ENCODE results near the gene TEX22. TPM values are rescaled to one million over a fixed set of nuclear protein-coding genes. Genes with fewer than 3 reads are reported as not detected.
A peak's percentile ranks its signal among the peaks of the same experiment; 100 is the strongest.

The TEX22 gene
- total RNA-seq, 2 experiments from 2014 or later: 3.4 to 3.7 TPM

GRCh38 chr14:105369653-105370040 lies 28.7 kb upstream of the TEX22 start:
- DNase-seq (no peak), ATAC-seq (no peak)
- H3K27ac Mint-ChIP-seq: no peak overlapping the region
- no peaks in the 10 kb centered on the region for H3K9me3 Mint-ChIP-seq (ENCODE audit: low read depth)
- H3K36me3 Mint-ChIP-seq: no peaks in the 10 kb centered on the region
- H3K4me3 Mint-ChIP-seq: no peak overlapping the region
- no peaks in the 10 kb centered on the region for H3K27me3 Mint-ChIP-seq
- peaks cover 9% of the 10 kb centered on the region for H3K4me1 Mint-ChIP-seq
- CTCF ChIA-PET: interaction anchor here (0.7 to 7.2 kb wide), 9 partner anchors 15 to 187 kb away, joined by 3 to 111 read pairs (median 10); partner anchors contain the start of genes PACS2 and TEDC1

- ATAC-seq (no peak), DNase-seq (no peak)
- Mint-ChIP-seq H3K4me1 (peaks cover 20% of the 10 kb centered on the region), H3K36me3 (no peaks in the 10 kb centered on the region), H3K27me3 (no peaks in the 10 kb centered on the region), H3K9me3 (ENCODE audit: low read depth) (no peaks in the 10 kb centered on the region), H3K27ac (no peak overlapping the region), H3K4me3 (no peak overlapping the region)
- CTCF ChIA-PET: interaction anchor here (1.6 to 7.2 kb wide), 5 partner anchors 21 to 153 kb away, joined by 4 to 111 read pairs (median 8); partner anchors contain the start of genes TEDC1 and TEX22
These were observed 23.9 kb upstream of the TEX22 start for GRCh38 chr14:105374389-105374788.

- H3K27ac Mint-ChIP-seq: peak overlapping the region; percentile 76
These were observed 22.7 kb upstream of the TEX22 start for GRCh38 chr14:105375635-105376057.

GRCh38 chr14:105376521-105377440 lies 21.6 kb upstream of the TEX22 start:
- H3K4me3 Mint-ChIP-seq: no peak overlapping the region
- no peak overlapping the region for H3K27ac Mint-ChIP-seq
- H3K36me3 Mint-ChIP-seq: no peaks in the 10 kb centered on the region
- H3K27me3 Mint-ChIP-seq: no peaks in the 10 kb centered on the region
- H3K9me3 Mint-ChIP-seq (ENCODE audit: low read depth): no peaks in the 10 kb centered on the region
- H3K4me1 Mint-ChIP-seq: peaks cover 15% of the 10 kb centered on the region
- DNase-seq: no peak
- CTCF ChIA-PET: interaction anchor here (1.2 to 7.2 kb wide), 4 partner anchors 21 to 151 kb away, joined by 4 to 111 read pairs (median 11); partner anchors contain the start of genes TEDC1 and TEX22
- no peak for ATAC-seq

More at GRCh38 chr14:105375635-105376057, 22.7 kb upstream of the TEX22 start:
- Mint-ChIP-seq H3K4me1 (peaks cover 19% of the 10 kb centered on the region), H3K4me3 (no peak overlapping the region), H3K36me3 (no peaks in the 10 kb centered on the region), H3K9me3 (ENCODE audit: low read depth) (no peaks in the 10 kb centered on the region), H3K27me3 (no peaks in the 10 kb centered on the region)
- ATAC-seq (peak; percentile 69), DNase-seq (peak; percentile 72)
- CTCF ChIA-PET: interaction anchor here (0.8 to 7.2 kb wide), 6 partner anchors 12 to 152 kb away, joined by 3 to 111 read pairs (median 4); partner anchors contain the start of genes TEDC1 and TEX22

- H3K4me1 Mint-ChIP-seq: peaks cover 15% of the 10 kb centered on the region
- CTCF ChIA-PET: interaction anchor here (1.3 kb wide), 1 partner anchor 151 kb away, joined by 4 read pairs; no protein-coding TSS in a partner anchor
- no peaks in the 10 kb centered on the region for H3K36me3 Mint-ChIP-seq
These were observed 20.7 kb upstream of the TEX22 start for GRCh38 chr14:105377555-105378182.

GRCh38 chr14:105378199-105378598 lies 20.1 kb upstream of the TEX22 start:
- no peak for DNase-seq
- H3K4me1 Mint-ChIP-seq: peaks cover 15% of the 10 kb centered on the region
- H3K27me3 Mint-ChIP-seq: no peaks in the 10 kb centered on the region
- no peaks in the 10 kb centered on the region for H3K9me3 Mint-ChIP-seq (ENCODE audit: low read depth)
- no peaks in the 10 kb centered on the region for H3K36me3 Mint-ChIP-seq
- no peak overlapping the region for H3K4me3 Mint-ChIP-seq
- H3K27ac Mint-ChIP-seq: no peak overlapping the region
- CTCF ChIA-PET: no interaction called here
- ATAC-seq: no peak

More at GRCh38 chr14:105377555-105378182, 20.7 kb upstream of the TEX22 start:
- Mint-ChIP-seq H3K9me3 (ENCODE audit: low read depth) (no peaks in the 10 kb centered on the region), H3K27ac (no peak overlapping the region), H3K4me3 (no peak overlapping the region), H3K27me3 (no peaks in the 10 kb centered on the region)
- DNase-seq: no peak
- ATAC-seq: no peak

- DNase-seq (no peak), ATAC-seq (no peak)
- Mint-ChIP-seq H3K4me1 (peaks cover 15% of the 10 kb centered on the region), H3K27ac (no peak overlapping the region), H3K36me3 (no peaks in the 10 kb centered on the region), H3K27me3 (no peaks in the 10 kb centered on the region), H3K4me3 (no peak overlapping the region), H3K9me3 (ENCODE audit: low read depth) (no peaks in the 10 kb centered on the region)
- CTCF ChIA-PET: no interaction called here
These were observed 19.3 kb upstream of the TEX22 start for GRCh38 chr14:105378873-105379685.

- H3K36me3 Mint-ChIP-seq: no peaks in the 10 kb centered on the region
- no peaks in the 10 kb centered on the region for H3K9me3 Mint-ChIP-seq (ENCODE audit: low read depth)
- H3K4me1 Mint-ChIP-seq: peaks cover 11% of the 10 kb centered on the region
- H3K27me3 Mint-ChIP-seq: no peaks in the 10 kb centered on the region
- CTCF ChIA-PET: interaction anchor here (1.5 kb wide), 1 partner anchor 110 kb away, joined by 3 read pairs; no protein-coding TSS in a partner anchor
- no peak overlapping the region for H3K27ac Mint-ChIP-seq
- ATAC-seq (no peak), DNase-seq (no peak)
- H3K4me3 Mint-ChIP-seq: no peak overlapping the region
These were observed 18.4 kb upstream of the TEX22 start for GRCh38 chr14:105379946-105380345.

- H3K4me1 Mint-ChIP-seq: peaks cover 7% of the 10 kb centered on the region
- H3K27ac Mint-ChIP-seq: no peak overlapping the region
- H3K4me3 Mint-ChIP-seq: no peak overlapping the region
- H3K36me3 Mint-ChIP-seq: no peaks in the 10 kb centered on the region
- no peaks in the 10 kb centered on the region for H3K9me3 Mint-ChIP-seq (ENCODE audit: low read depth)
- H3K27me3 Mint-ChIP-seq: no peaks in the 10 kb centered on the region
- DNase-seq (no peak), ATAC-seq (no peak)
- CTCF ChIA-PET: interaction anchor here (1.5 kb wide), 1 partner anchor 109 kb away, joined by 3 read pairs; no protein-coding TSS in a partner anchor
These were observed 17.6 kb upstream of the TEX22 start for GRCh38 chr14:105380756-105381155.

- CTCF ChIA-PET: interaction anchor here (1.1 to 1.5 kb wide), 2 partner anchors 11 to 108 kb away, joined by 3 read pairs; no protein-coding TSS in a partner anchor
- Mint-ChIP-seq H3K4me3 (no peak overlapping the region), H3K36me3 (no peaks in the 10 kb centered on the region), H3K27me3 (no peaks in the 10 kb centered on the region), H3K27ac (no peak overlapping the region), H3K4me1 (no peaks in the 10 kb centered on the region), H3K9me3 (ENCODE audit: low read depth) (no peaks in the 10 kb centered on the region)
- DNase-seq (no peak), ATAC-seq (no peak)
These were observed 16.6 kb upstream of the TEX22 start for GRCh38 chr14:105381446-105382342.

GRCh38 chr14:105382343-105383082 lies 15.8 kb upstream of the TEX22 start:
- DNase-seq (no peak), ATAC-seq (no peak)
- Mint-ChIP-seq H3K9me3 (ENCODE audit: low read depth) (no peaks in the 10 kb centered on the region), H3K27ac (no peak overlapping the region), H3K4me1 (no peaks in the 10 kb centered on the region), H3K36me3 (no peaks in the 10 kb centered on the region), H3K27me3 (no peaks in the 10 kb centered on the region), H3K4me3 (no peak overlapping the region)
- CTCF ChIA-PET: interaction anchor here (0.8 to 1.1 kb wide), 2 partner anchors 12 kb away, joined by 3 read pairs; no protein-coding TSS in a partner anchor

Data from activated CD8-positive, alpha-beta memory T cell treated with anti-CD3 and anti-CD28 coated beads, Interleukin-2, amount 10 ng/mL, durations not matched to agents 7 days and 5 days (primary cell).